ENCODE results near the gene ZDHHC11B.
"Not testable (repeated sequence)": the region's sequence is repeated elsewhere in the genome, so short reads cannot be mapped to it uniquely, and the experiment has no call there.

The ZDHHC11B gene

GRCh38 chr5:686936-687335 is 97.6 kb downstream of the ZDHHC11B start:
- not testable (repeated sequence) for DNase-seq (ENCODE audit: low read depth in 1 of 2, low spot score in 1 of 2)

- DNase-seq (ENCODE audit: low read depth in 1 of 2, low spot score in 1 of 2), result peak in 1 of 2 donors; percentile 1
These were observed 98.4 kb downstream of the ZDHHC11B start for GRCh38 chr5:686172-686523.

- no peak for DNase-seq (ENCODE audit: low read depth in 1 of 2, low spot score in 1 of 2)
These were observed 99.0 kb downstream of the ZDHHC11B start for GRCh38 chr5:685262-686171.

GRCh38 chr5:684751-685216 is 99.7 kb downstream of the ZDHHC11B start:
- DNase-seq (ENCODE audit: low read depth in 1 of 2, low spot score in 1 of 2), result no peak

GRCh38 chr5:683551-684481 is 100.7 kb downstream of the ZDHHC11B start:
- DNase-seq (ENCODE audit: low read depth in 1 of 2, low spot score in 1 of 2), result no peak

- DNase-seq (ENCODE audit: low read depth in 1 of 2, low spot score in 1 of 2), result not testable (repeated sequence)
These were observed 101.7 kb downstream of the ZDHHC11B start for GRCh38 chr5:682651-683358.

GRCh38 chr5:682216-682615 is 102.3 kb downstream of the ZDHHC11B start:
- DNase-seq (ENCODE audit: low read depth in 1 of 2, low spot score in 1 of 2), result not testable (repeated sequence)

- DNase-seq (ENCODE audit: low read depth in 1 of 2, low spot score in 1 of 2), result not testable (repeated sequence)
These were observed 103.0 kb downstream of the ZDHHC11B start for GRCh38 chr5:681317-682191.

- DNase-seq (ENCODE audit: low read depth in 1 of 2, low spot score in 1 of 2), result not testable (repeated sequence)
These were observed 103.7 kb downstream of the ZDHHC11B start for GRCh38 chr5:680836-681235.

- DNase-seq (ENCODE audit: low read depth in 1 of 2, low spot score in 1 of 2), result not testable (repeated sequence)
These were observed 104.3 kb downstream of the ZDHHC11B start for GRCh38 chr5:680118-680795.

GRCh38 chr5:679166-679895 is 105.2 kb downstream of the ZDHHC11B start:
- DNase-seq (ENCODE audit: low read depth in 1 of 2, low spot score in 1 of 2), result not testable (repeated sequence)

GRCh38 chr5:678521-678920 is 106.0 kb downstream of the ZDHHC11B start:
- not testable (repeated sequence) for DNase-seq (ENCODE audit: low read depth in 1 of 2, low spot score in 1 of 2)

- DNase-seq (ENCODE audit: low read depth in 1 of 2, low spot score in 1 of 2), result no peak
These were observed 107.1 kb downstream of the ZDHHC11B start for GRCh38 chr5:677131-678101.

GRCh38 chr5:676699-677076 is 107.8 kb downstream of the ZDHHC11B start:
- no peak for DNase-seq (ENCODE audit: low read depth in 1 of 2, low spot score in 1 of 2)

GRCh38 chr5:675871-676698 is 108.4 kb downstream of the ZDHHC11B start:
- no peak for DNase-seq (ENCODE audit: low read depth in 1 of 2, low spot score in 1 of 2)

GRCh38 chr5:675111-675870 is 109.2 kb downstream of the ZDHHC11B start:
- no peak for DNase-seq (ENCODE audit: low read depth in 1 of 2, low spot score in 1 of 2)

Measured in stimulated activated CD4-positive, alpha-beta T cell treated with anti-CD3 and anti-CD28 coated beads, Interleukin-15, amount 100 ng/mL, for 1 hour (primary cell).